ENCODE results near the gene SEMA3B.
A peak's percentile ranks its signal among the peaks of the same experiment; 100 is the strongest.
"Not testable (repeated sequence)": the region's sequence is repeated elsewhere in the genome, so short reads cannot be mapped to it uniquely, and the experiment has no call there.

SEMA3B gene

GRCh38 chr3:50260027-50260941 is 8.7 kb upstream of the SEMA3B start:
- DNase-seq: peak; percentile 80

DNA sequence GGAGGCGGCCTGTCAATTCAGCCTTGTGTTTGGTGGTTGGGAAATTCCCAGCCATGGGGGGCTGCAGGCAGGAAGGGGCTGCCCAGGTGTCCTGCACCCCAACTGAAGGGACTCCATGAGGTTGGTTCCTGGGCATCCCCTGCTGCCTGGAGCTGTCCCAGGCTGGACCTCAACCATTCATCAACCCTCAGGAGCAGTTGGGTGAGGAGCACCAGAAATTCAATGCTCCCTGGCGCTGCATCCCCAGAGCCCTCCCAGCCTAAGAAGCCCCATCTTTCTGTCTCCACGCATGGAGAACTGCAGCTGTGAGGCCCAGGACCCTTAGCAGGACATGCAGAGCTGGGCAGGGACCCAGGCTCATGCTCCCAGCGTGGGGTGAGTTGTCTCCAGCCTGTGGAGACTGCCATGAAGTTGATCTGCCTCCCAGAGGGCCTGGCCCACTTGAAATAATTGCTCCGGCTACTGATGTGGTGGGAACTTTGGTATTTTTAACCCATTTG is 8.0 kb upstream of the SEMA3B start:
- DNase-seq: no peak

DNA sequence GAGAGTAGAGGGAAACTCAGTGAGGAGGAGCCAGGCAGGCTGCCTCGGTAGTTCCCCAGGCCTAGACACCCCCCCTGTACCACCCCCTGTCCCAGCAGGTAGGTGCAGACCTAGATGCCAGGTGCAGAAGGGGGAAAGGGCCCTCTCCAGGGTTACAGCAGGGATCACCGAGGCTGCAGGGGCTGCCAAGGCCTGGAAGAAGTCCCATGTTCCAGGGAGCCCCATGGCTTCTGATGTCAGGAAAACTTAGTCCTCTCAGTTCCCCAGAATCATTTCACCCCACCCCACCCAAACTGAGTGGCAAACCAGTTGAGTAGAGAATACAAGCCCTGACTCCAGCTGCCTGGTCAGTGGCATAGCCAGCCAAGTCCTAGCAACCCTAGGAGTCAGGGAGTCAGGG is 7.4 kb upstream of the SEMA3B start:
- DNase-seq: no peak

DNA sequence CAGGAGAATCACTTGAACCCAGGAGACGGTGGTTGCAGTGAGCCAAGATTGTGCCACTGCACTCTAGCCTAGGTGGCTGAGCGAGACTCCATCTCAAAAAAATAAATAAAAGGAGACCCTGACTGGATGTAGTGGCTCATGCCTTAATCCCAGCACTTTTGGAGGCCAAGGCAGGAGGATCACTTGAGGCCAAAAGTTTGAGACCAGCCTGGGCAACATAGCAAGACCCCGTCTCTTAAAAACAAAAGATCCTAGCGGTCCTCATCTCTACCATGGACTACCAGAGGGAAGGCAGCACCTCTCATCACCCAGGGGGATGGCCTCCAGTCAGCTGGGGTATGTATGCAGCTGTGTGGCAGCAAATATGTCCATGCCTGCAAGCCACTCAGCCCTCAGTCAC is 6.7 kb upstream of the SEMA3B start:
- DNase-seq: not testable (repeated sequence)

GRCh38 chr3:50262778-50263177 is 6.2 kb upstream of the SEMA3B start:
- no peak for DNase-seq

GRCh38 chr3:50263478-50264382 is 5.2 kb upstream of the SEMA3B start:
- no peak for DNase-seq

DNA sequence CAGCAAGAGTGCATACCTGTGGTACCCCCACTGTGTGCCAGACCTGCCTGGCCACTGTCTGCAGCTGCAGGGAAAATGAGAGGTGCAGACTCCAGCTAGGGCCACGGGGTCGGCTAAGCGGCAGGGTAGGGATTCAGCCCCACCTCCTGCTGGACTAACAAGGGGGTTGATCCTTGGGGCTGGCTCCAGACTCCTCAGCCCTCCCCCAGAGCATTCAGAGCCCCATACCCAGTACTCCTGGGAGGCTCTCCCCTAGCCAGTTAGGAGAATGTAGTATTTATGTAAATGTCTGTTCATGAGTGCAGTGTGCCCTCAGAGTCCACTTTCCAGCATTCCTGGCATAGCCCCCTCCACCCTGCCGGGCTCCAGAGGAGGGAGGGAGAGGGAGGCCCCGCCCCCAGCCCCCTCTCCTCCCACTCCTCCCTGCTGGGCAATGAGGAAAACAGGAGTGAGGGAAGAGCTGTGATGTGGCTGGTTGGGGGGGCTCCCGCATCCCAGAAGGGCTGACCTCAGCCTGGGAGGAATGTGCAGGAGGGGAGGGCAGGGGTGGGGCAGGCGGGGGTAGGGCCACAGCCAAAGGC is 4.5 kb upstream of the SEMA3B start:
- DNase-seq: no peak

DNA sequence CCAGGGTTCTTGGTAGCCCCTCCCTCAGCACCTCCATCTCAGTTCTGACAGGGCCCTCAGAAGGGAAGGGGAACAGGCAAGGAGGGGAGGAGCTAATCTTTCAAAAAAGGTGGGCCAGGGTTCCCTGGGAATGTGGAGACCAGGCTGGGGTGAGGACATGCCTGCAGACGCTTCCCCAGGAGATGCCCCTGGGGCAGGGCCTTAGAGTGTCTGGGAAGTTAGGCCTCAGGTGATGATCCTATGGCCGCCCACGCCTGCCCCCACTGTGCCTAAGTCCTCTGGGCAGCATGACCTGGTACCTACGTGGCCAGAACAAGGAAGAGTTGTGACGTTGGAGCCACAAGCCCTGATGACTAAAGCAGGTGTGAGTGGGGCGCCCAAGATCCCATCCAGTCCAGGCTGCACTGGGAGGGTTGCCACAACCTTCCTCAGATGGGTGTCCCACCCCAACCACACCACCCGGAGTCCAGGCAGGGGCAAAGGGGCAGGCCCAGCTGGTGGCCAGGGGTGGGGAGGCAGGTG is 3.9 kb upstream of the SEMA3B start:
- no peak for DNase-seq

DNA sequence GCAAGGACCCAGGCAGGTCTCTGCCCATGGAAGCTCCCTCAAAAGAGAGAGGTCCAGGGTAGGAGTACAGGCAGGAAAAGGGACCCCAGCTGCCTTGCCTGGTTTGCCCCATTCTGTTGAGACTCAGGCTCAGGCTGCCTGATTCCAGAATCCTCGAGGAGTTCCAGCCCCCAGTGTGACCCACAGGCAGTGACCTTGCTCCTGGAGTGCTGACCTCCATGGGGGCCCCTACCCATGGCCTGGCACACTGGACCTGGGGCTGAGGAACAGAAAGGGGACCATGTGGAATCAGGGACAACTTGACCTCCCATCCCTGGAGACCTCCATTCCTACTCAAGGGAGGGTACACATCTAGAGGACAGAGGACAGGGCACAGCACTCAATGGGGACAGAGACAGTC is 3.4 kb upstream of the SEMA3B start:
- DNase-seq: no peak

DNA sequence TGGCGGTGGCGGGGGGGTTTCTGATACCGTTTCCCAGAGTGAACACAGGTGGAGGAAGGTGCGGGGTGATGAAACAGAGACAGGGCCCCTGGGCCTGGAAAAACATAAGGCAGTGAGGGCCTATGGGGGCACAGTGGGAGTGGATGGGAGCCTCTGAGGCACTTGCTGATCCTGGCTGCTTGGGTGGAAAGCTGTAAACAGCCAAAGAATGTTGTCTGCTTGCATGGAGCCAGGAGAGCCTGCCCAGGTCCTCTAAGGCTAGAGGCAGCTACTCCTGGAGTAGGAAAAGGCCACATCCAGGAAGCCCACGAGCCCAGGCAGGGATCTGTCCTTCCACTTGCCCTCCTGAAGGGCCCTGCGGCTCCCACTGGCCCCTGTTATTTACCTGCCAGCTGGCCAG is 2.9 kb upstream of the SEMA3B start:
- DNase-seq: no peak

DNA sequence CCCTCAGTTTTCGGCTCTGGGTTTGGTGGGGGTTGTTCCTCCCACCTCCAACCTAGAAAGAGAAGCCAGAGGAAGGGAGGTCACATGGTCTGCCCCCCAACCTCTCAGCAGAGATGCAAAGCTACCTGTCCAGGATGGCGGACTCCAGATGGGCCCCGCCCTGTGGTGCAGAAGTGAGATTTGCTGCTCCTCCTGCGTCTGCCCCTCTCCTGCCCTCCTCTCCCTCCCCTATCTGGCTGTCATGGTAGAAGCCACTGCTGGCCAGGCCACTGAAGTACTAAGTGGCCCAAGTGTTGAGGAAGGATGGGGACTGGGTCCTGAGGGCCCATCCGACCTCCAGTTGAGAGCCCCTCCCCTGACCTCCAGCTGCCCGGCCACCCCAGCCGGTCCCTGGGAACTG is 2.1 kb upstream of the SEMA3B start:
- DNase-seq: no peak

GRCh38 chr3:50267280-50267913 is 1.6 kb upstream of the SEMA3B start:
- no peak for DNase-seq

GRCh38 chr3:50268276-50268675 is 671 bp upstream of the SEMA3B start:
- DNase-seq: no peak

- DNase-seq: no peak
Observed at GRCh38 chr3:50269460-50269859, 513 bp downstream of the SEMA3B start.

DNA sequence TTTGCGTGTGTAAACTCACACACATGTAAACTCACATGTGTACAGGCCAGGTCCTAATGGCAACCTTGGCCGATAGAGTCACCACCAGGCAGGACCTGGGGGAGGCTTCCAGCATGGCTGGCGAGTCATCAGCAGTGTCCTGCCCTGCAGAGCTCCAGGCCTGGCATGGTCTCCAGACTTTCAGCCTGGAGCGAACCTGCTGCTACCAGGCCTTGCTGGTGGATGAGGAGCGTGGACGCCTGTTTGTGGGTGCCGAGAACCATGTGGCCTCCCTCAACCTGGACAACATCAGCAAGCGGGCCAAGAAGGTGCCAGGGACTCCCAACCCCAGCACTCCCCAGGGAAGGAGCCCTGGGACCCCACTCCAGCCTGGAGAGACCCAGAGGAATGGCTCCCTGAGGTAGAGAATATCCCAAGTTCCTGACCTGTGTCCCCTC is 1.0 kb downstream of the SEMA3B start:
- no peak for DNase-seq

DNA sequence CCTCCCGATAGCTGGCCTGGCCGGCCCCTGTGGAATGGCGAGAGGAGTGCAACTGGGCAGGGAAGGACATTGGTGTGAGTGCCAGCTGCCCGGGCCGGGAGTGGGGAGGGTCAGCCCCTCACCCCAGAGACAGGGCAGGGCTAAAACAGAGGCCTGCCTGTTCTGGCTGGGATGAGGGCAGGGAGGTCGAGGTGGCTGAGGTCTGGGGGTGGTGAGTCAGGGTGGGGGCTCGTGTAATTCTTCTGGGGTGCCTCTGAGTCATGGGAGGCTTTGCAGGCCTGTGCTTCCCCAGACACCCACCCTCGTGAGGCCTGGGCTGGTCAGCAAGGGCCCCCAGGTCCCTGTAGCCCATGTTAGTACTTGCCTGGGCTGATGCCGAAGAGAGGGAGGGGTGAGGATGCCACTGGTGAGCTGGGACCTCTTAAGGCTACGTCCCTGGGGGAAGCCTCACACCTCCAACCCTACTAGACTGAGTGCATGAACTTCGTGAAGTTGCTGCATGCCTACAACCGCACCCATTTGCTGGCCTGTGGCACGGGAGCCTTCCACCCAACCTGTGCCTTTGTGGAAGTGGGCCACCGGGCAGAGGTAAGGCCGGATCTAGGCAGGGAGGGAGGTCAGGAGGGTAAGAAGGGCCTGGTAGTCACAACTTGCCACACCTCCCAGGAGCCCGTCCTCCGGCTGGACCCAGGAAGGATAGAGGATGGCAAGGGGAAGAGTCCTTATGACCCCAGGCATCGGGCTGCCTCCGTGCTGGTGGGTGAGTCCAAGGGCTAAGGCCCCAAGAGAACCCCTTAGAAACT is 1.7 kb downstream of the SEMA3B start:
- DNase-seq: no peak

DNA sequence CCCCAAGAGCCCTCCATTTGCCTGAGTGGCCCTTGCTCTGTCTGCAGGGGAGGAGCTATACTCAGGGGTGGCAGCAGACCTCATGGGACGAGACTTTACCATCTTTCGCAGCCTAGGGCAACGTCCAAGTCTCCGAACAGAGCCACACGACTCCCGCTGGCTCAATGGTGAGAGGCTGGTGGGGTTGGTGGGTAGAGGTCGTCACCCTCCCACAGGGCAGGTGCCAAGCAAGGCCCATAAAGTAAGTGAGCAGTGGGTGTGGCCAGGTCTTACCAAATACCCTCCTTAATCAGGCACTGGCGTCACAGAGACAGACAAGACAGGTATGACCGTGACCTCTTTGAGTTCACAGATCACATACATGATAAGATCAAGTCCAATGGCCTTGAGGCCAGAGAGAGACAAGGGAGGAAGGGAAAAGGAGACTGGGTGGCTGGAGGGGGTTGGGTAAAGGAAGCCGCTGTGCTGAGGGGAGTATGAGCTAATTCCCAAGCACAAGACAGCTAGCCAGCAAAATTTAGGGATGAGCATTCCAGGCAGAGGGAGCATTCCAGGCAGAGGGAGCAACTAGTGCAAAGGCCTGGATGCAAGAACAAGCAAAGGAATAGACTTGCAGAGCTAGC is 2.5 kb downstream of the SEMA3B start:
- no peak for DNase-seq

DNA sequence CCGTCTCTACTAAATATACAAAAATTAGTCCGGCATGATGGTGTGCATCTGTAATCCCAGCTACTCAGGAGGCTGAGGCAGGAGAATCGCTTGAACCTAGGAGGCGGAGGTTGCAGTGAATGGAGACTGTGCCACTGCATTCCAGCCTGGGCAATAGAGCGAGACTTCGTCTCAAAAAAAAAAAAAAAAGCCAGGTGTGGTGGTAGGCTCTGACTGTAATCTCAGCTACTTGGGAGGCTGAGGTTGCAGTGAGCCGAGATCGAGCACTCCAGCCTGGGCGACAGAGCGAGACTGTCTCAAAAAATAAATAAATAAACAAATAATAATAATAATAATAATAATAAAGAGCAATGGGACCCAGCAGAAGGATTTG is 3.6 kb downstream of the SEMA3B start:
- not testable (repeated sequence) for DNase-seq

DNA sequence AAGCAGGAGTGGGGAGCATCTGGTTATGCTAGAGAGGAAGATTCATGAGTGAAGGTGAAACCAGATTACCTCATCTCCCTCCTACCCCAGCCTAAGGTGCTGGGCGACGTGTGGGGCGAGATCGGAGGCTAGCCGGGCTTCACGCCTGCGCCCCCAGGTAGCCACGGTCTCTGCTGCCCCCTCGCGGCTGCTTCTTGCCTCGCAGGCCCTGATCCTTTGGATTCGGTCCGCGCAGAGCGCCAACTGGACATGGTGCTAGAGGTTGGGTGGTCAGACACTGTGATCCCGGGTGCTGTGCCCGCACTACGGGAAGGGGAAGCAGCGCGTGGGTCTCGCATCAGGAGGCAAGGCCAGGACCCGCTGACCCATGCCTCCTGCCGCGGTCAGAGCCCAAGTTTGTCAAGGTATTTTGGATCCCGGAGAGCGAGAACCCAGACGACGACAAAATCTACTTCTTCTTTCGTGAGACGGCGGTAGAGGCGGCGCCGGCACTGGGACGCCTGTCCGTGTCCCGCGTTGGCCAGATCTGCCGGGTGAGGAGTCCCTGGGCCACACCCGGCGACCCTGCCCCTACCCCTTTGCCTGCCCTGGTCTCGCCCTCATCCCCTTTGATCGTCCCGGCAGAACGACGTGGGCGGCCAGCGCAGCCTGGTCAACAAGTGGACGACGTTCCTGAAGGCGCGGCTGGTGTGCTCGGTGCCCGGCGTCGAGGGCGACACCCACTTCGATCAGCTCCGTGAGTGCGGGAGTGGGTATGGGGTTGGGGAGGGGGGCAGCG is 4.2 kb downstream of the SEMA3B start:
- DNase-seq: peak; percentile 72

GRCh38 chr3:50273689-50274065 is 4.7 kb downstream of the SEMA3B start:
- no peak for DNase-seq
